Upper lobe of left lung (tissue), 4 donors: Measurements from ENCODE around the gene PNLDC1.

Source experiments
- CTCF ChIP-seq, 6 experiments: fragments of 450-650 bp in 4 of 6; fragments of 200-600 bp in 2 of 6; sonication (generic) in 2 of 6; IDR thresholded peaks; one replicate each; pipeline ENCODE4 v1.5.1; 2016 to 2019; ENCODE audit warnings: antibody characterized with exemption in 6 of 6
- POLR2A ChIP-seq, 4 donors: fragments of 450-650 bp; IDR thresholded peaks; one replicate each; pipeline ENCODE4 v1.5.1; 2016 to 2017; ENCODE audit warnings: antibody characterized with exemption in 4 of 4, mild to moderate bottlenecking in 2 of 4

DNA sequence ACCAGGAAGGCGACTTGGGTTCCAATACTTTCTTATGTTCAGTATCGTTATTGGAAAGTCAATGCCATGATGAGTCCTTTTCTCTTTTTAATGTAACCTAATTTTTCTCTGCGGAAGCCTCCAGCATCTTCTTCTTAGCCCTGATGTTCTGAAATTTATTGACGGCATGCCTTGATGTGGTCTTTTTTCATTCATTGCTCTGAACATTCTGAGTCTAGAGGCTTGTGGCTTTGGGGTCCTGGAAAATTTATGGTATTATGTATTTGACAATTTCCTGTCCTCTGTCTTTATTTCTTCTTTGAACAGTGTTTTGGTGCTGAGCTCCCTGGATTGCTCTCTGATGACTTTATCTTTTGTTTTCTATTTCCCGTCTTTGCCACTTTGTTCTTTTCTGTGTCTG, 62.0 kb downstream of the PNLDC1 start:
- TF ChIP-seq CTCF (IDR thresholded peaks at IDR 0.05) (no peak), POLR2A (IDR thresholded peaks at IDR 0.05) (no peak)
